GM20431 (cell line): ENCODE results near the gene PITPNM2.

Experiments used
- in situ Hi-C: fragments of 300-500 bp; cut with MseI, MboI; formaldehyde crosslinking; loops from one replicate; pipeline ENCODE4 v1.15.0; 2020; ENCODE audit warnings: low sequenced_read_pairs; ENCODE audit not compliant: unreplicated experiment

Gene PITPNM2

DNA sequence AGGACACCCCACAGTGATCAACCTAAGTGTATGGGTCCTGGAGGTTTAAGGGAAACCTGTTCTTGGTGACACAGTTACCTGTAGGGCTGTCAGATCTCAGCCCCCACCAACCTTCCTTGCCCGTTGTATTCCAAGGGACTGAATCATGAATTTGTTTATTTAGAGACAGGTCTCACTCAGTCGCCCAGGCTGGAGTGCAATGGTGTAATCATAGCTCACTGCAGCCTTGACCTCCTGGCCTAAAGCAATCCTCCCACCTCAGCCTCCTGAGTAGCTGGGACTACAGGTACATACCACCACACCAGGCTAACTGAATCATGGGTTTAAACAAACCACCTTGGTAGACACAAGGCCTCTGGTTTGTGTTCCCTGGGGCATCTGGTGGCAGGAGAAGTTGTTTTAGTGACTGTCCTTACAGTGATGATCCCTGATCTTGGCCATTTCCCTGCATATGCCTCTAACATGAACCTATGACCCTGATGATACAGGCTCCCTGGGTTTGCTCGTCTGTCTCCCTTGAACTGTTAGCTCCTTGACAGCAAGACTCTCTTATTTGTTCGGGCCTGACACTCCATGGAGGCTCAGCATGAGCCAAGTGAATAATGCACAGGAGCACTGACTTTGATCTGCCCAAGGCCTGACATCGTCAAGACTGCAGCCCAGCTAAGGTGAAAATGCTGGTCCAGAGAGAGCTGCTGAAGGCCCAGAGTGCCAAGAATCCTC lies 47.9 kb downstream of the PITPNM2 start:
- in situ Hi-C loops, result no loop called here

DNA sequence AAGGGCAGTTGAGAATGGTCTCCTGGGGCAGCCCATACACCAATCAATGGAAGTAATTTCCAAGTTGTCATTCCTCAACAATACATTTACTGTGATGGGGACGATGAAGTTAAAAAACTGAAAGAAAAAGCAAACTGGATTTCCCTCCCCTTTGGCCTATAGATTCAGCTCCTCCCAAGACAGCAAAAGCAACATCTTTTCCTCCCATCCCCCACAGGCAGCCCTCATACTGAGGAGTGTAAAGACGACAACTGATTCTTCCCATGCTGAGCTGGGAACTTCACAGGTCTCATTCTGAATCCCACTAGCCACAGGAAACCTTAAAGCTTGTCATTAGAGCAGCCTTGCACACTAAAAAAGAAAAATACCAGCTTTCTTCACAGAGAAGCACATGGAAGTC lies 48.5 kb downstream of the PITPNM2 start:
- in situ Hi-C loops, result no loop called here

DNA sequence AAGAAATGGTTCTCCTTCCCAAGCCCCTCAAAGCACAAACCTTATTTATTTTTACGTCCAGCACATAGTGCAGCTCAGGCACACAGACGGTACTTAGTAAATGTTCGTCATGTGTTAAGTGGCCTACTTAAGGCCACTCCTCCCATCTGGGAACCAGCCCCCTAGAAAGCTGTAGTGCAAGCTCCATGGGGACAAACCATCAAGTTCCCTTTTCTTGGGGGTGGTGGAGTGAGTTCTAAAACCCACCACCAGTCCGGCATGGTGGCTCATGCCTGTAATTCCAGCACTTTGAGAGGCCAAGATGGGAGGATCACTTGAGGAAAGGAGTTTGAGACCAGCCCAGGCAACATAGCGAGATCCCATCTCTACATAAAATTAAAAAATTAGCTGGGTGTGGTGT lies 49.4 kb downstream of the PITPNM2 start:
- in situ Hi-C loops, result no loop called here
